CD4-positive, CD25-positive, alpha-beta regulatory T cell (primary cell): Measurements from ENCODE around the gene SARDH. TPM values are rescaled to one million over a fixed set of nuclear protein-coding genes. Genes with fewer than 3 reads are reported as not detected.

ENCODE experiments used
- ATAC-seq, 2 donors: fragments of 150-1000 bp; cut with Tn5 transposase; one replicate each; pipeline ENCODE4 v1.10.0; 2021; ENCODE audit warnings: low read depth in 2 of 2, moderate number of reproducible peaks in 2 of 2, moderate library complexity in 1 of 2
- DNase-seq, 3 donors: peaks; one replicate each; pipeline versions ENCODE4 v3.0.0 to v3.0.0-alpha.2; 2012 to 2022; ENCODE audit warnings: mixed read lengths in 1 of 3
- H3K27ac ChIP-seq: one replicate; pipeline ENCODE4 v1.7.0; 2013; ENCODE audit warnings: mild to moderate bottlenecking, low read length; ENCODE audit not compliant: insufficient read depth, poor library complexity, severe bottlenecking
- H3K27me3 ChIP-seq: one replicate; pipeline ENCODE4 v1.7.0; 2013; ENCODE audit warnings: low read length; ENCODE audit not compliant: control insufficient read depth, insufficient read depth
- H3K36me3 ChIP-seq: one replicate; pipeline ENCODE4 v1.7.0; 2013; ENCODE audit warnings: mild to moderate bottlenecking, low read length, moderate library complexity; ENCODE audit not compliant: control insufficient read depth, insufficient read depth
- H3K4me1 ChIP-seq: 2 replicates; pipeline ENCODE4 v1.7.0; 2013; ENCODE audit warnings: mild to moderate bottlenecking, low read length; ENCODE audit not compliant: insufficient read depth, control insufficient read depth, poor library complexity, severe bottlenecking
- H3K4me3 ChIP-seq: one replicate; pipeline ENCODE4 v1.7.0; 2013; ENCODE audit warnings: low read depth, mild to moderate bottlenecking, low read length, moderate library complexity
- H3K9me3 ChIP-seq, 2 experiments: 1 replicate in 1 of 2; 2 replicates in 1 of 2; pipeline ENCODE4 v1.7.0; 2013; ENCODE audit warnings: low read length in 2 of 2, mild to moderate bottlenecking in 1 of 2, moderate library complexity in 1 of 2; ENCODE audit not compliant: control insufficient read depth in 2 of 2
- H3K27ac Mint-ChIP-seq, 3 donors: one replicate each; pipeline ENCODE4 v1.8.0; 2020 to 2022; ENCODE audit warnings: mild to moderate bottlenecking in 3 of 3, mixed read lengths in 3 of 3, moderate library complexity in 2 of 3
- H3K27me3 Mint-ChIP-seq: one replicate; pipeline ENCODE4 v1.8.0; 2022; ENCODE audit warnings: mild to moderate bottlenecking, mixed read lengths
- H3K36me3 Mint-ChIP-seq: one replicate; pipeline ENCODE4 v1.8.0; 2020; ENCODE audit warnings: mixed read lengths
- H3K4me1 Mint-ChIP-seq, 4 donors: one replicate each; pipeline ENCODE4 v1.8.0; 2020 to 2022; ENCODE audit warnings: mixed read lengths in 4 of 4, mild to moderate bottlenecking in 1 of 4
- H3K4me3 Mint-ChIP-seq, 4 donors: one replicate each; pipeline ENCODE4 v1.8.0; 2020 to 2022; ENCODE audit warnings: mild to moderate bottlenecking in 4 of 4, mixed read lengths in 4 of 4, moderate library complexity in 3 of 4
- H3K9me3 Mint-ChIP-seq, 7 donors: one replicate each; pipeline ENCODE4 v1.8.0; 2020 to 2022; ENCODE audit warnings: mixed read lengths in 7 of 7, mild to moderate bottlenecking in 3 of 7, moderate library complexity in 2 of 7
- polyA plus RNA-seq, 4 donors: library from polyadenylated mRNA; unstranded; fragments of 300-500 nt; fragmentation: Illumina TruSeq; gene quantifications; one replicate each; pipeline ENCODE4 v1.2.3, GENCODE V29; 2021
- total RNA-seq: library from RNA; stranded (reverse); gene quantifications from one replicate; pipeline ENCODE4 v1.2.3, GENCODE V29; 2022

SARDH gene
- total and polyA plus RNA-seq, 5 donors from 2014 or later = 5.8 to 15.6 (median 8.4) TPM

GRCh38 chr9:133772581-133772980 lies 34.4 kb upstream of the SARDH start:
- H3K27me3 ChIP-seq = no peaks in the 10 kb centered on the region
- Mint-ChIP-seq H3K4me3 (no peak overlapping the region), H3K4me1 (no peaks in the 10 kb centered on the region), H3K36me3 (no peaks in the 10 kb centered on the region), H3K9me3 (peaks cover 0 to 3% (median 0%) of the 10 kb centered on the region in 7 donors), H3K27ac (no peak overlapping the region), H3K27me3 (no peaks in the 10 kb centered on the region)
- no peak overlapping the region for H3K4me3 ChIP-seq
- no peaks in the 10 kb centered on the region for H3K36me3 ChIP-seq
- no peaks in the 10 kb centered on the region for H3K4me1 ChIP-seq
- no peak for ATAC-seq
- DNase-seq = no peak
- H3K9me3 ChIP-seq = peaks cover 0 to 4% of the 10 kb centered on the region in 2 experiments
- no peak overlapping the region for H3K27ac ChIP-seq

GRCh38 chr9:133771486-133772482 lies 33.6 kb upstream of the SARDH start:
- no peak for DNase-seq
- Histone ChIP-seq H3K9me3 (peaks cover 6 to 7% of the 10 kb centered on the region in 2 experiments), H3K27ac (no peak overlapping the region), H3K36me3 (no peaks in the 10 kb centered on the region), H3K4me1 (no peaks in the 10 kb centered on the region), H3K4me3 (no peak overlapping the region), H3K27me3 (no peaks in the 10 kb centered on the region)
- Mint-ChIP-seq H3K27ac (peak overlapping the region in 1 of 3 donors; percentile 57), H3K4me3 (no peak overlapping the region), H3K4me1 (no peaks in the 10 kb centered on the region), H3K9me3 (peaks cover 0 to 3% (median 1%) of the 10 kb centered on the region in 7 donors), H3K36me3 (no peaks in the 10 kb centered on the region), H3K27me3 (no peaks in the 10 kb centered on the region)
- no peak for ATAC-seq

- Mint-ChIP-seq H3K36me3 (peaks cover 5% of the 10 kb centered on the region), H3K4me1 (no peaks in the 10 kb centered on the region), H3K27me3 (no peaks in the 10 kb centered on the region), H3K9me3 (peaks cover 0 to 11% (median 6%) of the 10 kb centered on the region in 7 donors), H3K27ac (no peak overlapping the region), H3K4me3 (no peak overlapping the region)
- DNase-seq (no peak), ATAC-seq (no peak)
- no peak overlapping the region for H3K27ac ChIP-seq
- peaks cover 7% of the 10 kb centered on the region in 2 experiments for H3K9me3 ChIP-seq
- H3K4me1 ChIP-seq = no peaks in the 10 kb centered on the region
- no peaks in the 10 kb centered on the region for H3K36me3 ChIP-seq
- no peaks in the 10 kb centered on the region for H3K27me3 ChIP-seq
- no peak overlapping the region for H3K4me3 ChIP-seq
Observed at GRCh38 chr9:133770076-133770777, 32.1 kb upstream of the SARDH start.

GRCh38 chr9:133769511-133770075 lies 31.4 kb upstream of the SARDH start:
- Histone ChIP-seq H3K9me3 (peaks cover 7% of the 10 kb centered on the region in 2 experiments), H3K4me1 (no peaks in the 10 kb centered on the region), H3K4me3 (no peak overlapping the region), H3K27ac (no peak overlapping the region), H3K27me3 (no peaks in the 10 kb centered on the region), H3K36me3 (no peaks in the 10 kb centered on the region)
- Mint-ChIP-seq H3K4me3 (no peak overlapping the region), H3K4me1 (no peaks in the 10 kb centered on the region), H3K9me3 (peaks cover 0 to 11% (median 6%) of the 10 kb centered on the region in 7 donors), H3K27me3 (no peaks in the 10 kb centered on the region), H3K27ac (no peak overlapping the region), H3K36me3 (peaks cover 5% of the 10 kb centered on the region)
- ATAC-seq (no peak), DNase-seq (no peak)

GRCh38 chr9:133768859-133769510 lies 30.8 kb upstream of the SARDH start:
- H3K4me1 ChIP-seq = no peaks in the 10 kb centered on the region
- H3K36me3 Mint-ChIP-seq = peaks cover 8% of the 10 kb centered on the region
- peaks cover 7 to 10% of the 10 kb centered on the region in 2 experiments for H3K9me3 ChIP-seq
- no peaks in the 10 kb centered on the region for H3K36me3 ChIP-seq
- H3K27ac Mint-ChIP-seq = no peak overlapping the region
- H3K27ac ChIP-seq = no peak overlapping the region
- H3K27me3 Mint-ChIP-seq = no peaks in the 10 kb centered on the region
- H3K4me1 Mint-ChIP-seq = no peaks in the 10 kb centered on the region
- peaks cover 0 to 14% (median 6%) of the 10 kb centered on the region in 7 donors for H3K9me3 Mint-ChIP-seq
- H3K4me3 ChIP-seq = no peak overlapping the region
- ATAC-seq = no peak
- DNase-seq = no peak
- H3K4me3 Mint-ChIP-seq = no peak overlapping the region
- no peaks in the 10 kb centered on the region for H3K27me3 ChIP-seq

- no peak overlapping the region for H3K4me3 Mint-ChIP-seq
- ATAC-seq (no peak), DNase-seq (no peak)
- peaks cover 12% of the 10 kb centered on the region for H3K36me3 Mint-ChIP-seq
- peaks cover 7 to 10% of the 10 kb centered on the region in 2 experiments for H3K9me3 ChIP-seq
- H3K27ac Mint-ChIP-seq = no peak overlapping the region
- peaks cover 0 to 15% (median 6%) of the 10 kb centered on the region in 7 donors for H3K9me3 Mint-ChIP-seq
- no peaks in the 10 kb centered on the region for H3K4me1 ChIP-seq
- no peak overlapping the region for H3K27ac ChIP-seq
- no peaks in the 10 kb centered on the region for H3K4me1 Mint-ChIP-seq
- no peaks in the 10 kb centered on the region for H3K27me3 Mint-ChIP-seq
- H3K4me3 ChIP-seq = no peak overlapping the region
- H3K27me3 ChIP-seq = no peaks in the 10 kb centered on the region
- H3K36me3 ChIP-seq = no peaks in the 10 kb centered on the region
Observed at GRCh38 chr9:133768371-133768858, 30.3 kb upstream of the SARDH start.

GRCh38 chr9:133767625-133768024 lies 29.5 kb upstream of the SARDH start:
- Mint-ChIP-seq H3K27ac (no peak overlapping the region), H3K27me3 (no peaks in the 10 kb centered on the region), H3K4me3 (no peak overlapping the region), H3K9me3 (peaks cover 0 to 15% (median 6%) of the 10 kb centered on the region in 7 donors), H3K4me1 (no peaks in the 10 kb centered on the region), H3K36me3 (peaks cover 12% of the 10 kb centered on the region)
- Histone ChIP-seq H3K4me1 (no peaks in the 10 kb centered on the region), H3K9me3 (peaks cover 7 to 10% of the 10 kb centered on the region in 2 experiments), H3K4me3 (no peak overlapping the region), H3K36me3 (no peaks in the 10 kb centered on the region), H3K27me3 (no peaks in the 10 kb centered on the region), H3K27ac (no peak overlapping the region)
- ATAC-seq (no peak), DNase-seq (no peak)
